OCI-LY3 (cell line): ENCODE results near the gene TGM4.

Experiments
- CTCF ChIP-seq: fragments of 200-600, 300-600 bp; sonication (generic); IDR thresholded peaks from 2 replicates; pipeline ENCODE4 v1.5.1; 2014; ENCODE audit warnings: antibody characterized with exemption, low read length, low read depth
- EZH2phosphoT487 ChIP-seq: fragments of 200-600 bp; shearing (Covaris generic); IDR thresholded peaks from 2 replicates; pipeline ENCODE4 v1.6.1; 2018; ENCODE audit warnings: antibody characterized with exemption, mixed run types, low read depth

- TF ChIP-seq CTCF (no peak), EZH2phosphoT487 (no peak)
These were observed 49.0 kb upstream of the TGM4 start for GRCh38 chr3:44825264-44825925.
